Stimulated activated naive B cell treated with anti-CD40 and anti-IgM and Interleukin-4, amounts not matched to agents 10 μg/mL and 1 μg/mL and 100 μg/mL, for 72 hours (primary cell): Measurements from ENCODE around the gene IL10RA.
A peak's percentile ranks its signal among the peaks of the same experiment; 100 is the strongest.
"Not testable (repeated sequence)": the region's sequence is repeated elsewhere in the genome, so short reads cannot be mapped to it uniquely, and the experiment has no call there.

ENCODE experiments used
- ATAC-seq, 2 donors: fragments of 150-1000 bp; cut with Tn5 transposase; replicated peaks; 2 replicates each; pipeline ENCODE4 v1.10.0; 2021; ENCODE audit warnings: moderate library complexity in 1 of 2
- DNase-seq: peaks from one replicate; pipeline ENCODE4 v3.0.0; 2021
- H3K27ac Mint-ChIP-seq: one replicate; pipeline ENCODE4 v1.8.0; 2022; ENCODE audit warnings: mild to moderate bottlenecking, mixed read lengths
- H3K27me3 Mint-ChIP-seq, 2 donors: one replicate each; pipeline ENCODE4 v1.8.0; 2022; ENCODE audit warnings: mixed read lengths in 2 of 2
- H3K36me3 Mint-ChIP-seq, 2 donors: one replicate each; pipeline ENCODE4 v1.8.0; 2022; ENCODE audit warnings: mixed read lengths in 2 of 2, mild to moderate bottlenecking in 1 of 2
- H3K4me1 Mint-ChIP-seq, 2 donors: one replicate each; pipeline ENCODE4 v1.8.0; 2022; ENCODE audit warnings: mixed read lengths in 2 of 2, mild to moderate bottlenecking in 1 of 2
- H3K4me3 Mint-ChIP-seq, 2 donors: one replicate each; pipeline ENCODE4 v1.8.0; 2022; ENCODE audit warnings: mild to moderate bottlenecking in 2 of 2, mixed read lengths in 2 of 2, moderate library complexity in 1 of 2
- H3K9me3 Mint-ChIP-seq, 2 donors: one replicate each; pipeline ENCODE4 v1.8.0; 2022; ENCODE audit warnings: mixed read lengths in 2 of 2, mild to moderate bottlenecking in 1 of 2

The IL10RA gene

DNA sequence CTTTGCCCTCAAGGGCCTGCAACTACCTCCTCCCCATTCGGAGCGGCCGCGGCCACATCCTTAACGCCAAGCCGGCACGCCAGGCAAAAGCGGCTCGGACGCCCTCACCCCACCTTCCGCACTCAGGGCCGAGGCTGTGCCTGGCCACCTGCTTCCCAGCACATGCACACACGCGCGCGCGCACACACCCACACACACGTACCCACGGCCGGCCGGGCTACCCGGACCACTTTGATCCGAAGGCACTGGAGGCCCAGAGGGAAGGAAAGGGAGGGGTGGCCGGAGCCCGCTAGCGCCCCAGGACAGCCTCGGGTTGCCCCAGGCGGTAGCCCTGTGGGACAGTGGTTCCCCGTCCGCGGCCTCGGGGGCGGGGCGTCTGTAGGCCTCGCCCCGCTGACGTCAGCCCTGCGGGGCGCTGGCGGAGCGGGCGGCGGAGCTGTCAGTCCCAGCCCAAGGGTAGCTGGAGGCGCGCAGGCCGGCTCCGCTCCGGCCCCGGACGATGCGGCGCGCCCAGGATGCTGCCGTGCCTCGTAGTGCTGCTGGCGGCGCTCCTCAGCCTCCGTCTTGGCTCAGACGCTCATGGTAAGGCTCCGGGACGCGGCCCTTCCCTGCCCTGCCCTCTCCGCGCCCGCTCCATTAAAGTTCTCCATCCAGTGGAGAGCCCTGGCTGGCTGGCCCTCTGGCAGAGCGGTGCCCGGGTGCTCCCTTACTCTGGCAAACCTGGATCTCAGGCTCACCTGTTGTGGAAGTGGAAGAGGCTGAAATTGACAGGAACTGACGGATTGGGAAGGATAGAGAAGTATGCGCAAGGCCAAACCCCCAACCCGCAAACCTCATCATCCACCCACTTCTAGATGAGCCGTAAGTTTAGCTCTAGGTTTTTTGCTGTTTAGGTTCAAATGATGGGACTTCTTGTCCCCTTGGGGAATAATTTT lies at the start of gene IL10RA:
IL10RA (plus strand) TSS at position 442 of the 935 bp plus-strand sequence; CDS start at position 516, 74 bp downstream.
- Mint-ChIP-seq H3K4me1 (peaks cover 56 to 89% of the 10 kb centered on the region in 2 donors), H3K27ac (peak within 1 kb of the TSS; percentile 100), H3K36me3 (peaks cover 51 to 60% of the 10 kb centered on the region in 2 donors), H3K9me3 (no peaks in the 10 kb centered on the region), H3K27me3 (no peaks in the 10 kb centered on the region), H3K4me3 (peak within 1 kb of the TSS; percentile 86 to 90)
- ATAC-seq (peak; percentile 93 to 96), DNase-seq (peak; percentile 91)

DNA sequence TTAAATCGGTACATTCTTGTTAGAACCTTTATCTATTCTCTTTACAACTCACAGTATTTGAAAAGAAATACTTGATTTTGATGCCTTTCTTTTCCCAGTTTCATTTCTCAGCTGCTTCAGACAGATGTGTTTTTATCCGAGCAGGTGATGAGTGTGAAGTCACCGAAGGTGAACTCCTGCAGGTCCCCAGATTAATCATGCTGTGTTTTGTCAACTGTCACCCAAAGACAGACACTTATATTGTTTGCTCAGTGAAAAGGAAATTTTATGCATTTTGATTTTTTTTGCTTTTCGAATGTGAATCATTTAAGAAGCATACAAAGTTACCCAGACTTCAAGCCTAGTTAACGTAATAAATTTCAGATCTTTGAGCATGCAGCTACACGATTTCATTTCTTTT lies 49.2 kb upstream of the IL10RA start:
- peaks cover 0 to 4% of the 10 kb centered on the region in 2 donors for H3K36me3 Mint-ChIP-seq
- no peaks in the 10 kb centered on the region for H3K9me3 Mint-ChIP-seq
- ATAC-seq (no peak), DNase-seq (no peak)
- H3K27ac Mint-ChIP-seq = no peak overlapping the region
- H3K27me3 Mint-ChIP-seq = peaks cover under 1 to 11% of the 10 kb centered on the region in 2 donors
- no peak overlapping the region for H3K4me3 Mint-ChIP-seq
- H3K4me1 Mint-ChIP-seq = peaks cover 21 to 39% of the 10 kb centered on the region in 2 donors

DNA sequence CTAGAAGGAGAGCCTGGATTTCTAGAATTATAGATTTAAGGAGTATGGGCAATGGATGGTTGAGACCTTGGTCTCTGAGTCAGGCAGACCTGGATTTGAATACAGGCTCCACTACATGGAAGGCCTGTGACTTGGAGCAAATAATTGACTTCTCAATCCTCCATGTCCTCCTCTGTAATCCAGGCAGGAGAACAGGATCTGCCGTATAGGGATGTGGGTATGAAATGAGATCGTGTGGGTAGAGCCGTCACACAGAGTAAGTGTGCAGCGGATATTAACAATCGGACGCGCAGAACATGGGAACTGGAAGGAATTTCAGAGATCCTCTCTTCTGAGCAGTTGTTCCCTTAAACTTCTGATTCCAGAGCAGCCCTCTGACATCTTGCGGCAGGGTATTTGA lies 45.5 kb upstream of the IL10RA start:
- no peak overlapping the region for H3K4me3 Mint-ChIP-seq
- no peak overlapping the region for H3K27ac Mint-ChIP-seq
- peaks cover 4 to 7% of the 10 kb centered on the region in 2 donors for H3K36me3 Mint-ChIP-seq
- peaks cover 6 to 23% of the 10 kb centered on the region in 2 donors for H3K27me3 Mint-ChIP-seq
- peaks cover 23% of the 10 kb centered on the region in 2 donors for H3K4me1 Mint-ChIP-seq
- ATAC-seq = no peak
- peaks cover 0 to 1% of the 10 kb centered on the region in 2 donors for H3K9me3 Mint-ChIP-seq
- no peak for DNase-seq

DNA sequence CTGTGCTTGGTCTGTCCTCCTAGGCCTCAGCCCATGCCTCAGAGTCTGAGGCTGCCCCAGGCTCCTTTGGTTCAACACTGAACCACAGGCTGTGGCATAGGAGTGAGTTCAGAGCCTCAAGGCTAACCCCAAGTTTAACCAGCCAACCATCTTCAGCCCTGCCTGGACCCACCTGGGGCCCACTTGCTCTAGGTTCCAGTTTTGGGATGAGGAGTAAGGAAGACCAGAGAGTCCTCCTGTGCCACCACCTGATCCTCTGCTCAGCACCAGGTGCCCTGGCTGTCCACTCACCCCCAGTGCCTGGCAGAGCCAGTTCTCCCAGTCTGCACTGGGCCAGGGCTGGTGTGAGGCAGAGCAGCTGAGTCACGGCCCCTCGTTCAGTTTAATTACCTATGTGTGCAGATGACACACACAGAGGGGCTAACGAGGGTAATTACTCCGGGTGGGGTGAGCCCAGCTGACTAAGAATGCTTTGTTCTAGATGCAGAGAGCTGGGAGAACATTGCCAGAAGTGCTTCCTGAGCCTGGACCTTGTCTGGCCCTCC lies 45.0 kb upstream of the IL10RA start:
- H3K36me3 Mint-ChIP-seq = peaks cover 4 to 7% of the 10 kb centered on the region in 2 donors
- H3K27ac Mint-ChIP-seq = no peak overlapping the region
- H3K27me3 Mint-ChIP-seq = peaks cover 6 to 23% of the 10 kb centered on the region in 2 donors
- H3K9me3 Mint-ChIP-seq = peaks cover 0 to 1% of the 10 kb centered on the region in 2 donors
- ATAC-seq (no peak), DNase-seq (no peak)
- H3K4me1 Mint-ChIP-seq = peaks cover 24 to 26% of the 10 kb centered on the region in 2 donors
- H3K4me3 Mint-ChIP-seq = no peak overlapping the region

DNA sequence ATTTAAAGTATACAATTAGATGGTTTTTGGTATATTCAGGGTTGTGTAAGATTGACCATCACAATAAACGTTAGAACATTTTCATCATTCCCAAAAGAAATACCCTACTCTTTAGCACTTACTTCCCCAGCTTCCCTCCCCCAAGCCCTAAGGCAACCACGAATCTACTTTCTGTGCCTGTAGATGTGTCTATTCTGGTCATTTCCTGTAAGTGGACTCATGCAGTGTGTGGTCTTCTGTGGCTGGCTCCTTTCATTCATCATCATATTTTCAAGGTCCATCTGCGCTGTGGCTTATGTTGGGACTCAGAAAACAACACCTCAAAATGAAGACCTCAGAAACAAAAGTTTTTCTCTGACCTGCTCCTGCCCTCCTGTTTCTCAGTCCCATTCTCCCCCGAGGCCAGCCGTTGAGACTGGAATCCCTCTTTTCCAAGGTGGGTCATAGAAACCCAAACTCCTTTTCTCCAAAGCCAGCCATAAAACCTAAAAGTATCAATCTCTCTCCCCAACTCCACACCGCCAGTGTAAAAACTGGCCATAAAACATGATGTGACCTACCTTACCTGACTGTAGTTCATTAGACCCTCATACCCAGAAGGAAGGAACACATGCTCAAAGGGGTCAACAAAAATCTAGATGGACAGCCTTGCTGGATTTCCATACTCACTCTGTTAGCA lies 44.1 kb upstream of the IL10RA start:
- Mint-ChIP-seq H3K27ac (peak overlapping the region; percentile 4), H3K4me3 (no peak overlapping the region), H3K4me1 (peaks cover 30 to 31% of the 10 kb centered on the region in 2 donors), H3K27me3 (peaks cover 6 to 23% of the 10 kb centered on the region in 2 donors), H3K36me3 (peaks cover 4 to 7% of the 10 kb centered on the region in 2 donors), H3K9me3 (peaks cover 0 to 1% of the 10 kb centered on the region in 2 donors)
- no peak for ATAC-seq
- no peak for DNase-seq

DNA sequence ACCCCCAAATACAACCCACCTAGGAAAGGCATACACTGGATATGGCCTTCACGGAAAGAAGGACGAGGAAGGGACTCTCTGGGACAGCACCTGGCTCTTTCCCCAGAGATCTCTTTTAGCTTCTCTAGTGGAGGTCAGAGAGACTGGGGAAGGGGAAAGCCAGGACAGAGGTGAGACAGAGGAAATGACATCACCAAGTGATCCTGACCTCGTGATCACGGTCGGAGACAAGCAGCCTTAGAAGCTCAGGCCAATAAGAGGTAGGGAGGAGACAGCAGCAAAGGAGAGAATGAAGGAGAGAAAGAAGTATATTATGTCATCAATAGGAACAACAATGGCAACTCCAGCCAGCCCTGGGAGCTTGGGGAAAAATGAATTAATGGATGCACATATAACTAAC lies 41.6 kb upstream of the IL10RA start:
- H3K4me3 Mint-ChIP-seq = peak overlapping the region in 1 of 2 donors; percentile 50

DNA sequence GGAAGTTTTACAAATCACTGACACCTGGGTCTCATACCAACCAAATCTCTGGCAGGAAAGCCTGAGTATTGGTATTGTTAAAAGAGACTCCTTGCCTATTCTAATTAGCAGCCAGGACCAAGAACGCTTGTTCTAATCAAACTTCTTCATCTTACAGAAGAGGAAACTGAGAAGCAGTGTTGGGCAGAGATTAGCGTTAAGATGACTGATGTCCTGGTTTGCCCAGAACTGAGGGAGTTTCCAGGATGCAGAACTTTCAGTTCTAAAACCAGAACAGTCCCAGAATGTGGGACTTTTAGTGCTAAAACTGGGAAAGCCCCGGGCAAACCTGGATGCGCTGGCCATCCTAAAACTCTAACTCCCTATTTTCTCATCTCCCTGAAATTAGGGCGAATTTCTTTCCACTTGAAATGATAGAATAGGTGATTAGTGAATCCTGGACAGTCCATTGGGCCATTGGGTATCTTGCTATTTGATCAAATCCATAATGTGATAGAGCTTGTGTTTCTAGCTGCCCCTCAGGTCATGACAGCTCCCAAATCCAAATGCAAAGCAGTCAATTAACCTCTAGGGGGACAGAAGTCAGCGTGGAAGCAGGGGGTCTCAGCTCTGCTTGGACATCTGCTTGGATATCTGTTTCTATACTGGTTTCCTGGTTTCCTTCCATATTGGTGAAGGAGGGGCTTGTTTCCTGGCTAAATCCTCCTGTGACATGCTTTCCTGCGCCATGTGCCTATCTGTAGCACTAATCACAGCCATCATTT lies 41.0 kb upstream of the IL10RA start:
- DNase-seq (no peak), ATAC-seq (peak; percentile 21 to 37)
- Mint-ChIP-seq H3K4me1 (peaks cover 47 to 62% of the 10 kb centered on the region in 2 donors), H3K27me3 (peaks cover 6 to 13% of the 10 kb centered on the region in 2 donors), H3K36me3 (peaks cover 4 to 7% of the 10 kb centered on the region in 2 donors), H3K4me3 (no peak overlapping the region), H3K27ac (peak overlapping the region; percentile 31), H3K9me3 (peaks cover 0 to 1% of the 10 kb centered on the region in 2 donors)

More for the DNA sequence above, 41.6 kb upstream of the IL10RA start:
- Mint-ChIP-seq H3K27me3 (peaks cover 6 to 13% of the 10 kb centered on the region in 2 donors), H3K36me3 (peaks cover 4 to 7% of the 10 kb centered on the region in 2 donors), H3K9me3 (peaks cover 0 to 1% of the 10 kb centered on the region in 2 donors), H3K27ac (peak overlapping the region; percentile 84), H3K4me1 (peaks cover 41 to 55% of the 10 kb centered on the region in 2 donors)
- no peak for ATAC-seq
- DNase-seq = no peak

DNA sequence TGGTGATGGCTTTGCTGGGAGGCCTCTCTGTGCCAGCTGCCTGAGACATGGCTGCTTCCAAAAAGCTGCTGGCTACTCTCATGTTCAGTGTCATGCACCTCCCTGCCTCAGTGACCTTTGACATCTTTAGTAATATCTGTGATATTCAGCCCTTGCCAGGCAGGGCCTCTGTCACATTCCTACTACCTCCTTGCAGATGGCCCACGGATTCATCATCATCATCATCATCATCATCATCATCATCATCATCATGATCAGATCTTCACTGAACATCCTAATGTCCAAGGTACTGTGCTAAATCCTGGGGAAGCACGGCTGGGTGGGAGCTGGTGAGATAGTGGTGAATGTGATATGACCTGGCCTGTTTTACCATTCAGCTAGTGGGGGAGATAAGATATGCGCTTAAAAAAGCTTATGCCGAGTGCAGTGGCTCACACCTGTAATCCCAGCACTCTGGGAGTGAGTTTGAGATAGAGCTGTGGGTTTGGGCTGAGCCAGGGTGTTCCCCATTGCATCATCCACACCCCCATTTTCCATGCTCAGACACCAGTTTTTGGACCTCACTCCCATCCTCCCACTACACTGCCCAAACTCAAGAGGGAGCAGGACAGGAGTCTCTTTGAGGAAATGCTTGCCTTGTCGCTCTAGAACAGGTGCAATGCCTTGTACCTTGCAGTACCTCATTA lies 39.9 kb upstream of the IL10RA start:
- H3K4me3 Mint-ChIP-seq = no peak overlapping the region
- H3K27ac Mint-ChIP-seq = peak overlapping the region; percentile 39

DNA sequence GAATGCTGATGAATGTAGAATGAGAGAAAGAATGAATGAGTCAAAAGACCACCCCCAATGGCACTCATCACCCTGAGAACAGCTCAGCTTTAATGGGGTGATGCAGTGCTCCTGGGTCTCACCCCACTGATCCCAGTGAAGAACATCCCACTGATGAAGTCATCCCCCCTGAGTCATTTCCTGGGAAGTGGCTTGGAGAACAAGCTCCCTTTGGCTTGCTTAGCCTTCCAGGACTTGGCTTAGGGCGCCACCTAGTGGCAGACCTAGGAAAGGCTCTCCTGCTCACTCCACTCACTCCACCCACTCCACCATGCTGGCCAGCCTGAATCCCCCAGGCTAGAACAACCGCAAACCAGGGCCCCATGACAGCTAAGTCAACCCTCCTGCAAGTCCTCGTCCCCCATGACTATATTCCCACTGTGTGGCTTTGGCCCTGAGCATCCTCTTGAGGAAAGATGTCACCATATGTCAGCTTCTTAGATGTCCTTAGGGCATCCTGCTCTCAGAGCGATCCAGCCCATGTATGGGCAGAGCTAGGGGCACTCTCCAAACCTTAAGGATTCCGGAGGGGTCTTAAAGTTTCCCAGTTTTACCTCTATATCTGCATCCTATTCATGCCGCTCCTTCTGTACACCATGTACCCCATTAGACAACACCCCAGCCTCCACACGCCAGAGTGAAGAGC lies 39.2 kb upstream of the IL10RA start:
- H3K4me1 Mint-ChIP-seq = peaks cover 64 to 80% of the 10 kb centered on the region in 2 donors
- DNase-seq (peak; percentile 72), ATAC-seq (peak; percentile 57 to 60)
- peaks cover 4 to 7% of the 10 kb centered on the region in 2 donors for H3K36me3 Mint-ChIP-seq
- peaks cover 5 to 12% of the 10 kb centered on the region in 2 donors for H3K27me3 Mint-ChIP-seq
- no peak overlapping the region for H3K4me3 Mint-ChIP-seq
- H3K9me3 Mint-ChIP-seq = peaks cover 0 to 1% of the 10 kb centered on the region in 2 donors
- H3K27ac Mint-ChIP-seq = peak overlapping the region; percentile 39

More for the DNA sequence above, 39.9 kb upstream of the IL10RA start:
- Mint-ChIP-seq H3K36me3 (peaks cover 4 to 7% of the 10 kb centered on the region in 2 donors), H3K9me3 (peaks cover 0 to 1% of the 10 kb centered on the region in 2 donors), H3K4me1 (peaks cover 58 to 73% of the 10 kb centered on the region in 2 donors), H3K27me3 (peaks cover 6 to 13% of the 10 kb centered on the region in 2 donors)
- DNase-seq (no peak), ATAC-seq (no peak)

DNA sequence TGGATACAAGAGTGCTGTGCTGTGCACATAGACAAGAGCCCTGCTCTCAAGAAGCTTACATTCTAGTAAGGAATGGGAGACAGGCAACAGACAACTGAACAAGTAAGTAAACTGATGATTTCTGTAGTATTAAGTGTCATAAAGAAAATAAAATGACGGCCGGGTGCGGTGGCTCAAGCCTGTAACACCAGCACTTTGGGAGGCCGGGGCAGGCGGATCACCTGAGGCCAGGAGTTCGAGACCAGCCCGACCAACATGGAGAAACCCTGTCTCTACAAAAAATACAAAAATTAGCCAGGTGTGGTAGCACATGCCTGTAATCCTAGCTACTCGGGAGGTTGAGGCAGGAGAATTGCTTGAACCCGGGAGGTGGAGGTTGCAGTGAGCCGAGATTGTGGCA lies 38.4 kb upstream of the IL10RA start:
- not testable (repeated sequence) for H3K36me3 Mint-ChIP-seq, H3K9me3 Mint-ChIP-seq, H3K4me3 Mint-ChIP-seq, H3K27me3 Mint-ChIP-seq, DNase-seq, ATAC-seq
- Mint-ChIP-seq H3K4me1 (peaks cover 61 to 87% of the 10 kb centered on the region in 2 donors), H3K27ac (peak overlapping the region; percentile 14)

DNA sequence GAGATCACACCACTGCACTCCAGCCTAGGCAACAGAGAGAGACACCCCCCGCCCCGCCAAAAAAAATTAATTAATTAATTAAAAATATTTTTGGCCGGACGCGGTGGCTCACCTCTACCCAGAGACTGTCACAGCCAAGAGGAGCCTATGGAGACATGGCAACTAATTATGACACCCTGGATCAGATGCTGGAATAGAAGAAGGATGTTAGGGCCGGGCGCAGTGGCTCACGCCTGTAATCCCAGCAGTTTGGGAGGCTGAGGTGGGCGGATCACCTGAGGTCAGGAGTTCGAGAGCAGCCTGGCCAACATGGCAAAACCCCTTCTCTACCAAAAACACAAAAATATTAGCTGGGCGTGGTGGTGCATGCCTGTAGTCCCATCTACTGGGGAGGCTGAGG lies 37.7 kb upstream of the IL10RA start:
- H3K4me1 Mint-ChIP-seq = peaks cover 65 to 95% of the 10 kb centered on the region in 2 donors
- ATAC-seq, H3K27ac Mint-ChIP-seq, H3K27me3 Mint-ChIP-seq, DNase-seq, H3K4me3 Mint-ChIP-seq, H3K36me3 Mint-ChIP-seq, H3K9me3 Mint-ChIP-seq: not testable (repeated sequence)

DNA sequence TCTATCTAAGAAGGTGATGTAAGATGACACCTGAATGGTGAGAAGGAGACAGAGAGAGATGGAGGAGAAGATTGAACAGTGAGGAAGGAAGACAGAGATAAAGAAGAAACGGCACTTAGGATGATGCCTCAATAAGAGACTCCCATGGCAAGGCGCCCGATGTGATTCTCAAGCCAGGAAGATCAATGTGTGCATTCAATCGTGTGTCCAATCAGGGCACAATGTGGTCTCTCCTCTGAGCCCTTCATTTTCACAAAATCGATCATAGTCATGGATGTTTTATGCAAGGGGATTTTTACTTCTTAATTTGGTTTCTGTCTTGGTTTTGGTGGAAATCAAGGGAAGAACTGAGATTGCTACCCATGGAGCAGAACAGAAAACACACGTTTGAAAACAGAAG lies 37.1 kb upstream of the IL10RA start:
- H3K27ac Mint-ChIP-seq = peak overlapping the region; percentile 2
- no peak for DNase-seq
- ATAC-seq = no peak
- H3K4me1 Mint-ChIP-seq = peaks cover 64 to 99% of the 10 kb centered on the region in 2 donors
- peak overlapping the region; percentile 0 to 2 for H3K4me3 Mint-ChIP-seq
- no peaks in the 10 kb centered on the region for H3K9me3 Mint-ChIP-seq
- H3K36me3 Mint-ChIP-seq = no peaks in the 10 kb centered on the region
- H3K27me3 Mint-ChIP-seq = no peaks in the 10 kb centered on the region
